Spinal cord (tissue), 10 donors: ENCODE data around the gene INPP4A. TPM values are rescaled to one million over a fixed set of nuclear protein-coding genes. Genes with fewer than 3 reads are reported as not detected.

ENCODE experiments used
- DNase-seq, 6 donors: peaks; one replicate each; pipeline versions ENCODE4 v3.0.0 to v3.0.0-alpha.2; 2013 to 2015; ENCODE audit warnings: low spot score in 6 of 6, low read depth in 4 of 6
- H3K27ac ChIP-seq: one replicate; pipeline ENCODE4 v1.5.1; 2013; ENCODE audit warnings: low read depth, low read length, control low read depth
- H3K27me3 ChIP-seq: one replicate; pipeline ENCODE4 v1.6.1; 2013; ENCODE audit warnings: low read length; ENCODE audit not compliant: control insufficient read depth, insufficient read depth
- H3K36me3 ChIP-seq: one replicate; pipeline ENCODE4 v1.6.1; 2013; ENCODE audit warnings: low read length; ENCODE audit not compliant: control insufficient read depth, insufficient read depth
- H3K4me1 ChIP-seq: one replicate; pipeline ENCODE4 v1.6.1; 2013; ENCODE audit warnings: low read length; ENCODE audit not compliant: control insufficient read depth, insufficient read depth
- H3K4me3 ChIP-seq: one replicate; pipeline ENCODE4 v1.5.1; 2013; ENCODE audit warnings: low read depth, low read length, control low read depth
- H3K9me3 ChIP-seq: one replicate; pipeline ENCODE4 v1.6.1; 2013; ENCODE audit warnings: low read length; ENCODE audit not compliant: control insufficient read depth, insufficient read depth
- WGBS: methylation state at CpG from one replicate; pipeline ENCODE4 v1.1.5; 2013; ENCODE audit warnings: missing lambda C conversion rate; ENCODE audit not compliant: insufficient coverage; 5-methylcytosine and 5-hydroxymethylcytosine counted together
- long read RNA-seq, 4 donors: transcript quantifications; one replicate each; lab custom pipeline, GENCODE V29; 2026
- polyA plus RNA-seq, 2 donors: library from polyadenylated mRNA; unstranded; fragments of 120-200 nt; gene quantifications; one replicate each; pipeline ENCODE4 v1.2.1, GENCODE V29; 2013; ENCODE audit not compliant: insufficient read length in 2 of 2
- total RNA-seq, 2 donors: library from RNA; depleted of rRNA in 1 of 2; stranded (reverse); fragments of 120-200 nt in 1 of 2; fragments of >200 nt in 1 of 2; gene quantifications; one replicate each; pipeline versions ENCODE4 v1.2.3 to v1.2.4, GENCODE V29; 2013 to 2014
- donor health status: healthy.

Gene INPP4A
- total RNA-seq: 10 to 100 TPM; 31.2 to 55.0 TPM
- polyA plus RNA-seq: 10 to 100 TPM; 36.9 to 47.2 TPM
- long read RNA-seq, donor 1, partial matches to known transcripts: 0 of 5 reads
- long read RNA-seq, donor 1, other reads (novel, unspliced or antisense): 5 of 5 reads
- long read RNA-seq, donor 2: 0 reads
- long read RNA-seq, donor 3, partial matches to known transcripts: 5 of 5 reads
- long read RNA-seq, donor 3, other reads (novel, unspliced or antisense): 0 of 5 reads
- long read RNA-seq, donor 4, partial matches to known transcripts: 5 of 6 reads
- long read RNA-seq, donor 4, other reads (novel, unspliced or antisense): 0 of 6 reads

- peak; percentile 67 to 95 (median 82) for DNase-seq
- Histone ChIP-seq H3K4me3 (peak within 1 kb of the TSS; percentile 58), H3K27me3 (no peaks in the 10 kb centered on the region), H3K27ac (peak within 1 kb of the TSS; percentile 50), H3K9me3 (no peaks in the 10 kb centered on the region), H3K4me1 (peaks cover 12% of the 10 kb centered on the region), H3K36me3 (no peaks in the 10 kb centered on the region)
- under 1% methylated on average over 75 of the region's 75 CpGs for WGBS
These were observed at the start of gene INPP4A for GRCh38 chr2:98444436-98445176. Gene INPP4A (plus strand): TSS chr2:98444858. CDS start chr2:98520049, 75,191 bp downstream.

GRCh38 chr2:98395977-98396376, 48.7 kb upstream of the INPP4A start:
- WGBS: 96% methylated on average over 5 of the region's 6 CpGs

GRCh38 chr2:98396745-98397355, 47.8 kb upstream of the INPP4A start:
- DNase-seq: no peak
- no peaks in the 10 kb centered on the region for H3K27me3 ChIP-seq
- H3K4me1 ChIP-seq: no peaks in the 10 kb centered on the region
- WGBS: 95% methylated on average over 23 of the region's 23 CpGs
- peaks cover 3% of the 10 kb centered on the region for H3K36me3 ChIP-seq
- H3K4me3 ChIP-seq: no peak overlapping the region
- H3K9me3 ChIP-seq: no peaks in the 10 kb centered on the region
- H3K27ac ChIP-seq: no peak overlapping the region

More at GRCh38 chr2:98395977-98396376, 48.7 kb upstream of the INPP4A start:
- Histone ChIP-seq H3K27me3 (no peaks in the 10 kb centered on the region), H3K9me3 (no peaks in the 10 kb centered on the region), H3K36me3 (peaks cover 6% of the 10 kb centered on the region), H3K4me3 (no peak overlapping the region), H3K4me1 (no peaks in the 10 kb centered on the region), H3K27ac (no peak overlapping the region)
- no peak for DNase-seq

- WGBS: 100% methylated on average over 1 of the region's 4 CpGs
- H3K27ac ChIP-seq: no peak overlapping the region
- DNase-seq: no peak
- H3K4me1 ChIP-seq: no peaks in the 10 kb centered on the region
- peaks cover 3% of the 10 kb centered on the region for H3K36me3 ChIP-seq
- no peak overlapping the region for H3K4me3 ChIP-seq
- no peaks in the 10 kb centered on the region for H3K27me3 ChIP-seq
- H3K9me3 ChIP-seq: no peaks in the 10 kb centered on the region
These were observed 45.5 kb upstream of the INPP4A start for GRCh38 chr2:98399140-98399539.

GRCh38 chr2:98403878-98404277, 40.8 kb upstream of the INPP4A start:
- H3K4me1 ChIP-seq: no peaks in the 10 kb centered on the region
- no peak for DNase-seq
- no peaks in the 10 kb centered on the region for H3K27me3 ChIP-seq
- no peaks in the 10 kb centered on the region for H3K9me3 ChIP-seq
- no peak overlapping the region for H3K4me3 ChIP-seq
- H3K27ac ChIP-seq: no peak overlapping the region
- no peaks in the 10 kb centered on the region for H3K36me3 ChIP-seq

- Histone ChIP-seq H3K4me3 (no peak overlapping the region), H3K4me1 (no peaks in the 10 kb centered on the region), H3K27me3 (no peaks in the 10 kb centered on the region), H3K9me3 (no peaks in the 10 kb centered on the region), H3K27ac (no peak overlapping the region), H3K36me3 (no peaks in the 10 kb centered on the region)
- DNase-seq: no peak
- WGBS: 88% methylated on average over 2 of the region's 2 CpGs
These were observed 40.0 kb upstream of the INPP4A start for GRCh38 chr2:98404556-98405250.

- no peaks in the 10 kb centered on the region for H3K9me3 ChIP-seq
- WGBS: 86% methylated on average over 2 of the region's 2 CpGs
- DNase-seq: no peak
- no peaks in the 10 kb centered on the region for H3K36me3 ChIP-seq
- no peak overlapping the region for H3K27ac ChIP-seq
- H3K4me3 ChIP-seq: no peak overlapping the region
- no peaks in the 10 kb centered on the region for H3K27me3 ChIP-seq
- no peaks in the 10 kb centered on the region for H3K4me1 ChIP-seq
These were observed 39.4 kb upstream of the INPP4A start for GRCh38 chr2:98405301-98405700.

- no peak overlapping the region for H3K27ac ChIP-seq
- 76% methylated on average over 2 of the region's 5 CpGs for WGBS
- H3K27me3 ChIP-seq: no peaks in the 10 kb centered on the region
- H3K36me3 ChIP-seq: no peaks in the 10 kb centered on the region
- H3K4me3 ChIP-seq: no peak overlapping the region
- no peaks in the 10 kb centered on the region for H3K9me3 ChIP-seq
- no peak for DNase-seq
- H3K4me1 ChIP-seq: no peaks in the 10 kb centered on the region
These were observed 36.5 kb upstream of the INPP4A start for GRCh38 chr2:98408155-98408554.

- Histone ChIP-seq H3K9me3 (peaks cover 1% of the 10 kb centered on the region), H3K27ac (no peak overlapping the region), H3K4me3 (no peak overlapping the region), H3K27me3 (no peaks in the 10 kb centered on the region), H3K36me3 (no peaks in the 10 kb centered on the region), H3K4me1 (no peaks in the 10 kb centered on the region)
- DNase-seq: peak; percentile 4 to 73 (median 32)
- WGBS: 100% methylated on average over 1 of the region's 5 CpGs
These were observed 31.8 kb upstream of the INPP4A start for GRCh38 chr2:98412751-98413458.
